ENCODE data around the gene PDZD7. TPM values are rescaled to one million over a fixed set of nuclear protein-coding genes. Genes with fewer than 3 reads are reported as not detected.

The PDZD7 gene
- total RNA-seq, 2 experiments from 2014 or later: 0.14 to 0.66 TPM

DNA sequence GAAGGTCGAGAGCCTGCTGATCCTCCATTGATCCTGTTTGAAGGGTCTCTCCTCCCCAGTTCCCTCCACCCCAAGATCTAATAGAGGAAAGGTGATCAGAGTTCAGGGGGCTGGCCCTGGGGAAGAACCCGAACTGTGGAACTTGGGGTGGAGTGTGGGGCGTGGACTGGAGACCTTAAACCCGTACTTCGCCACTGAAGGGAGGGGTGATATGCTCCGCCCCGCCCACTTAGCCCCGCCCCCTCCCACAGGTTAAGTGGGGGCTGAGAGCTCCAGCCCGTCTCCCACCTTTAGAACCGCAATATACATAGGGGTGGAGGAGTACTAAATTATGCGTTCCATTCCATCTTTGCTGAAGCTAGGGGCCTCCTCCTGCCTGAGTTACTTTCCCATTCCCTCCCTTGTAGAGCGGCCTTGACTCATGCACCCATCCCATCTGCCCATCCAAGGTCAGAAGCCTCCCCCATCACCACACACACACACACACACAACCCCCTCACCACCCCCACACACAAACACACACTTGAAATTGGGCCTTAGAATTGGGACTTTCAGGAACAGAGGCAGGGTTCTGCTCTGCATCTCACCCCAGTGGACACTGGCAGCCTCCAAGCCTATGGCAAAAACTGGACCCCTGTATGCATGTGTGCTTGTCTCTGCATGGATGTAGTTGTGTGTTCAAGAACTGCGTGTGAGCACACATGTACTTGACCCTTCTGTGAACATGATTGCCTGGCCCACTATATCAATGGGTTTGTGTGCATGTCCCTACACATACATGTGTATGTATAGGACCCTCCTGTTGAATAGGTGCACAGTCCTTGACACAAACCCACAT is 60.6 kb downstream of the PDZD7 start:
- H3K27ac Mint-ChIP-seq: no peak overlapping the region
- DNase-seq: no peak
- peak overlapping the region; percentile 40 for H3K4me3 Mint-ChIP-seq
- H3K9me3 Mint-ChIP-seq: no peaks in the 10 kb centered on the region
- H3K4me1 Mint-ChIP-seq: peaks cover 13% of the 10 kb centered on the region
- H3K27me3 Mint-ChIP-seq: no peaks in the 10 kb centered on the region
- H3K36me3 Mint-ChIP-seq: peaks cover 5% of the 10 kb centered on the region

DNA sequence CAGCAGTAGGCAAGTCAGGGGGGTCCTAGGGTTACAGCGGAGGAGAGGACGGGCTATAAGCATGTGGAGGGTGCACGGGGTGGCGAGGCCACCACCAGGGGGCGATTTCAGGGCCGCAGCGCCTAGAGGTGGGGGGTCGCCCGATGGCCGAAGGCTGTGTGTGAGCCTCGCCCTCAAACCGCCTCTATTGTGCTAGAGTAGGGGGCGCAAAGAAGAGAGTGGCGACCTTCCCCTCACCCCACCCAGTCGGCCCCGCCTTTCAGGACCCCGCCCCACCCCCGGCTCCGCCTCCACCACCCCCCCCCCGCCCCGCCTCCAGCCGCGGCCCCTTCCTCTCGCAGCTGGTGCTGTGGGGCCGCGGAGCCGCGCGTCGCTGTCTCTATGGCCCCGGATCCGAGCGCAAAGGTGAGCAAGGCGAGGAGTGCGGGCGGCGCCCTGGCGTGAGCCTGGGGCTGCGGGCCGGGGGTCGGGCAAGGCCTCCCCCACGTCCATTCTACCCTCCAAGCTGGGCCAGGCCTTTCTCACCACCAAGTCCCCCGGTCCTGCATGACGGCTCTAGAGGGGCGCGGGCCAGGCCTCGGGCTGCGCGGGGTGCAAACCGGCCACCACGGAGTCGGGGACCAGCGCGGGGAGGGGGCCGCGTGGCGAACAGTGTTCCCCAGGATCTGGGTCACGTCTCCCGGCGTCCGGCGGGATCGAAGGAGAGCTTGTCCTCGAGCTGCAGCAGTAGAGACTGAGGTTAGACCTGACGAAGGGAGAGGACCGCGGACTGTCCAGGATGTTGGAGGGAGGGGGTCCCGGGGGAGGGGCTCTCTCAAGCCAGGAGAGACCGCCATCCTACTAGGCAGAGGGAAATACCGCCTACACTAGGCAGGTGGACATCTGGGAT is 61.5 kb downstream of the PDZD7 start, which contains the start of gene SEMA4G:
Gene SEMA4G (plus strand): TSS at position 318 of the 889 bp plus-strand sequence. CDS start 3,409 bp downstream, outside the sequence.
- H3K27me3 Mint-ChIP-seq: no peaks in the 10 kb centered on the region
- H3K4me1 Mint-ChIP-seq: peaks cover 13% of the 10 kb centered on the region
- no peak within 1 kb of the TSS for H3K27ac Mint-ChIP-seq
- H3K4me3 Mint-ChIP-seq: peak within 1 kb of the TSS; percentile 52
- H3K36me3 Mint-ChIP-seq: peaks cover 5% of the 10 kb centered on the region
- H3K9me3 Mint-ChIP-seq: no peaks in the 10 kb centered on the region
- DNase-seq: peak; percentile 50

GRCh38 chr10:100968863-100969186 is 62.1 kb downstream of the PDZD7 start:
- H3K27me3 Mint-ChIP-seq: no peaks in the 10 kb centered on the region
- peak overlapping the region; percentile 52 for H3K4me3 Mint-ChIP-seq
- peaks cover 5% of the 10 kb centered on the region for H3K36me3 Mint-ChIP-seq
- H3K9me3 Mint-ChIP-seq: no peaks in the 10 kb centered on the region
- H3K4me1 Mint-ChIP-seq: peaks cover 13% of the 10 kb centered on the region
- no peak for DNase-seq
- no peak overlapping the region for H3K27ac Mint-ChIP-seq

DNA sequence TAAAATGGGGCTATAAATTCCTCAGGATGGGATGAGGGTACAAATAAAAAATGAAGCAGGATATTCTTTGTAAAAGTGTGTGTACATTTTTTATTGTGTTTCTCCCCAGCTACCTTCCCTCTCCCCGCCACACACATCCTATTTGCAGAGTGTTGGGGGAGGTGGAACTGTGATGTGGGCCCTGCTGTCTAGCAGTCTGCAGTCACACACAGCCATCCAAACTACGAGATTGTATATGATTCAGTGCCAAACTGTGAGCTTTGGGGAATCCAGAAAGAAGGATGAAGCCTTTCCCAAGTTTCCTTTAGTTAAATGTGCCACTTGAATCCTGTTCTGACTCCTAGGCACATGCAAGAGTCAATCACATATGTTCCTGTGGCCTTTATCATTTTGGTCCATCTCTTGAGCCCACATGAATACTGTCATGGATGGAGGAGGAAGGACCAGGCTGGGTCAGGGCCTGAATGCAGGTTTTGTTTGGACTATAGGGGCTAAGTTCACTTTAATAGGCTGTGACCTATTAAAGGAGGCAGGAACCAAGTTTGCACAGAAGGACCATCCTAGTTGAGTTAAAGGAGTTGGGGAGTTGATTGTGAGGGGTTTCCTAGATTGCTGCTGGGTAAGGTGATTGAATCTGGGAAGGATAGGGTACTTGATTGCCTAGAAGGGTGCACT is 62.7 kb downstream of the PDZD7 start:
- H3K27me3 Mint-ChIP-seq: no peaks in the 10 kb centered on the region
- DNase-seq: no peak
- H3K4me3 Mint-ChIP-seq: no peak overlapping the region
- peaks cover 7% of the 10 kb centered on the region for H3K36me3 Mint-ChIP-seq
- H3K27ac Mint-ChIP-seq: no peak overlapping the region
- H3K9me3 Mint-ChIP-seq: no peaks in the 10 kb centered on the region
- H3K4me1 Mint-ChIP-seq: peaks cover 13% of the 10 kb centered on the region

- peaks cover 10% of the 10 kb centered on the region for H3K4me1 Mint-ChIP-seq
- H3K27me3 Mint-ChIP-seq: no peaks in the 10 kb centered on the region
- no peak overlapping the region for H3K27ac Mint-ChIP-seq
- H3K36me3 Mint-ChIP-seq: peaks cover 10% of the 10 kb centered on the region
- no peak overlapping the region for H3K4me3 Mint-ChIP-seq
- DNase-seq: no peak
- no peaks in the 10 kb centered on the region for H3K9me3 Mint-ChIP-seq
Observed at GRCh38 chr10:100967332-100967731, 63.6 kb downstream of the PDZD7 start.

DNA sequence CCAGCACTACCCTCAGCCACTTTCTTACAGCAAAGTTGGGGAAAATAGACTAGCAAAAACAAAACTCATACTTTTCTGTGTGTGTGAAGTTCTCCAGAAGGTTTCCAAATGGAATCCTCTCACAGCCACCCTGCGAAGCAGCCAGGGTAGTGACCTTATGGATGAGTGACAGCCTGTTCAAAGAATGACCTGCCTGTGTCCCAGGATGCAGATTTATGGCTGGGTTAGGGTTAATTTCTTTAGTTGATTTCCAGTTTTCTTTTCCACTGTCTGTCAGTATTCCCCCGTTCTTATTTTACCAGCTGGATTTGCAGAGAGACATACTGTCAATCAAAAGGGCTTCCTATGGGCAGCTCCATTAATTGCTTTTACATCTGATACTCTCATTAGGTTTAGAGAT is 64.0 kb downstream of the PDZD7 start:
- Mint-ChIP-seq H3K27me3 (no peaks in the 10 kb centered on the region), H3K27ac (no peak overlapping the region), H3K4me3 (no peak overlapping the region), H3K36me3 (peaks cover 10% of the 10 kb centered on the region), H3K4me1 (peaks cover 9% of the 10 kb centered on the region), H3K9me3 (no peaks in the 10 kb centered on the region)
- DNase-seq: no peak

GRCh38 chr10:100965820-100966219 is 65.1 kb downstream of the PDZD7 start:
- Mint-ChIP-seq H3K4me3 (no peak overlapping the region), H3K27me3 (no peaks in the 10 kb centered on the region), H3K27ac (no peak overlapping the region), H3K36me3 (peaks cover 10% of the 10 kb centered on the region), H3K9me3 (no peaks in the 10 kb centered on the region), H3K4me1 (peaks cover 9% of the 10 kb centered on the region)
- DNase-seq: no peak

GRCh38 chr10:100963826-100964225 is 67.1 kb downstream of the PDZD7 start:
- Mint-ChIP-seq H3K4me3 (no peak overlapping the region), H3K27ac (no peak overlapping the region), H3K36me3 (peaks cover 11% of the 10 kb centered on the region), H3K4me1 (peaks cover 4% of the 10 kb centered on the region), H3K27me3 (no peaks in the 10 kb centered on the region), H3K9me3 (no peaks in the 10 kb centered on the region)
- DNase-seq: no peak

GRCh38 chr10:100962351-100963080 is 68.4 kb downstream of the PDZD7 start:
- H3K4me3 Mint-ChIP-seq: no peak overlapping the region

GRCh38 chr10:100960251-100960650 is 70.7 kb downstream of the PDZD7 start:
- DNase-seq: no peak
- Mint-ChIP-seq H3K4me3 (no peak overlapping the region), H3K36me3 (peaks cover 14% of the 10 kb centered on the region), H3K4me1 (peaks cover 9% of the 10 kb centered on the region), H3K27ac (no peak overlapping the region), H3K27me3 (no peaks in the 10 kb centered on the region), H3K9me3 (no peaks in the 10 kb centered on the region)

More at GRCh38 chr10:100962351-100963080, 68.4 kb downstream of the PDZD7 start:
- DNase-seq: no peak
- Mint-ChIP-seq H3K9me3 (no peaks in the 10 kb centered on the region), H3K36me3 (peaks cover 13% of the 10 kb centered on the region), H3K27ac (no peak overlapping the region), H3K4me1 (no peaks in the 10 kb centered on the region), H3K27me3 (no peaks in the 10 kb centered on the region)

Other genes starting within 250 kb of the PDZD7 start
- gene SLF2, start 118.2 kb downstream of the PDZD7 start, total RNA-seq: 10 to 100 TPM; 30.2 to 30.5 TPM
- 1 to 10 TPM in 1 of 2 experiments, under 1 TPM in 1; 0.89 to 1.0 TPM for gene SEMA4G, start 61.6 kb downstream of the PDZD7 start, total RNA-seq
- 10 to 100 TPM; 56.3 to 58.1 TPM for gene MRPL43, start 43.6 kb downstream of the PDZD7 start, total RNA-seq
- gene TWNK, start 43.6 kb downstream of the PDZD7 start, total RNA-seq: 10 to 100 TPM; 40.6 to 41.9 TPM
- gene LZTS2, start 31.3 kb downstream of the PDZD7 start, total RNA-seq: 10 to 100 TPM; 10.4 to 12.1 TPM
- 10 to 100 TPM; 12.6 to 13.9 TPM for gene SFXN3, start 105 bp upstream of the PDZD7 start, total RNA-seq
- under 1 TPM; 0.25 to 0.28 TPM for gene KAZALD1, start 30.9 kb upstream of the PDZD7 start, total RNA-seq
- not detected for gene TLX1, start 100.2 kb upstream of the PDZD7 start, total RNA-seq
- not detected for gene LBX1, start 198.3 kb upstream of the PDZD7 start, total RNA-seq

Data from activated naive CD8-positive, alpha-beta T cell treated with anti-CD3 and anti-CD28 coated beads for 36 hours (primary cell).